WTC11 (cell line): ENCODE data around the gene IPO4. TPM values are rescaled to one million over a fixed set of nuclear protein-coding genes. Genes with fewer than 3 reads are reported as not detected.

Source experiments
- ATAC-seq: fragments of 200-7000 bp; cut with Tn5 transposase; 2 replicates; pipeline ENCODE4 v1.10.0; 2021; ENCODE audit warnings: mild to moderate bottlenecking, moderate library complexity
- CTCF ChIA-PET: fragments of 300-600 bp; sonication (Branson Sonifier 250); formaldehyde crosslinking; loops from one replicate; lab custom pipeline; 2021; ENCODE audit warnings: antibody characterized with exemption; lab: Charles Lee
- POLR2A ChIA-PET: fragments of 350-600 bp; sonication (Branson Sonifier 250); formaldehyde crosslinking; loops from one replicate; lab custom pipeline; 2021; ENCODE audit warnings: antibody characterized with exemption; lab: Charles Lee
- DNase-seq: peaks from one replicate; pipeline ENCODE4 v3.0.0; 2021; ENCODE audit warnings: low spot score
- H3K27ac Mint-ChIP-seq: 2 replicates; pipeline ENCODE4 v1.8.0; 2021; ENCODE audit warnings: mixed read lengths
- H3K27me3 Mint-ChIP-seq: 2 replicates; pipeline ENCODE4 v1.8.0; 2021; ENCODE audit warnings: low read depth, mild to moderate bottlenecking, moderate library complexity, mixed read lengths
- H3K36me3 Mint-ChIP-seq: 2 replicates; pipeline ENCODE4 v1.8.0; 2021; ENCODE audit warnings: mixed read lengths
- H3K4me1 Mint-ChIP-seq: 2 replicates; pipeline ENCODE4 v1.8.0; 2022; ENCODE audit warnings: mixed read lengths
- H3K4me3 Mint-ChIP-seq: 2 replicates; pipeline ENCODE4 v1.8.0; 2021; ENCODE audit warnings: mild to moderate bottlenecking, moderate library complexity, mixed read lengths
- H3K9me3 Mint-ChIP-seq: 2 replicates; pipeline ENCODE4 v1.8.0; 2021; ENCODE audit warnings: mixed read lengths
- ATF1 ChIP-seq: sonication (generic); formaldehyde crosslinking; IDR thresholded peaks from 2 replicates; pipeline ENCODE4 v1.8.1; 2023; ENCODE audit warnings: mild to moderate bottlenecking, moderate library complexity, missing genetic modification reagents
- CBFB ChIP-seq: sonication (generic); formaldehyde crosslinking; IDR thresholded peaks from 2 replicates; pipeline ENCODE4 v1.8.1; 2022; ENCODE audit warnings: mild to moderate bottlenecking, low read depth, missing genetic modification reagents
- ERG ChIP-seq: fragments of 250-450 bp; sonication (Bioruptor Pico); IDR thresholded peaks from 2 replicates; pipeline ENCODE4 v1.8.0; 2021; ENCODE audit warnings: mild to moderate bottlenecking
- FOXK1 ChIP-seq: sonication (generic); formaldehyde crosslinking; IDR thresholded peaks from 2 replicates; pipeline ENCODE4 v1.8.0; 2022; ENCODE audit warnings: mild to moderate bottlenecking, moderate library complexity, missing genetic modification reagents
- GRHL2 ChIP-seq: fragments of 250-450 bp; sonication (Bioruptor Pico); IDR thresholded peaks from 2 replicates; pipeline ENCODE4 v1.8.0; 2022; ENCODE audit warnings: mild to moderate bottlenecking, moderate library complexity; ENCODE audit not compliant: insufficient replicate concordance, severe bottlenecking
- JUN ChIP-seq: sonication (generic); formaldehyde crosslinking; IDR thresholded peaks from 2 replicates; pipeline ENCODE4 v1.8.0; 2023; ENCODE audit warnings: mild to moderate bottlenecking, missing genetic modification reagents
- MAX ChIP-seq: sonication (generic); formaldehyde crosslinking; IDR thresholded peaks from 2 replicates; pipeline ENCODE4 v1.8.0; 2022; ENCODE audit warnings: mild to moderate bottlenecking, missing genetic modification reagents
- MLX ChIP-seq: sonication (generic); formaldehyde crosslinking; IDR thresholded peaks from 2 replicates; pipeline ENCODE4 v1.8.1; 2023; ENCODE audit warnings: mild to moderate bottlenecking, missing genetic modification reagents, moderate library complexity
- MYBL2 ChIP-seq: sonication (generic); formaldehyde crosslinking; IDR thresholded peaks from 2 replicates; pipeline ENCODE4 v1.8.1; 2023; ENCODE audit warnings: mild to moderate bottlenecking, moderate library complexity, missing genetic modification reagents
- NFE2L1 ChIP-seq: sonication (generic); formaldehyde crosslinking; IDR thresholded peaks from 2 replicates; pipeline ENCODE4 v1.8.1; 2023; ENCODE audit warnings: missing genetic modification reagents
- NR2C2 ChIP-seq: sonication (generic); formaldehyde crosslinking; IDR thresholded peaks from 2 replicates; pipeline ENCODE4 v1.8.0; 2022; ENCODE audit warnings: mild to moderate bottlenecking, missing genetic modification reagents
- NR3C1 ChIP-seq: sonication (generic); formaldehyde crosslinking; conservative IDR thresholded peaks from 2 replicates; pipeline ENCODE4 v1.8.1; 2023; ENCODE audit warnings: low read depth, mild to moderate bottlenecking, missing genetic modification reagents
- OVOL2 ChIP-seq: fragments of 250-450 bp; sonication (Bioruptor Pico); IDR thresholded peaks from 2 replicates; pipeline ENCODE4 v1.9.0; 2021; ENCODE audit warnings: mild to moderate bottlenecking, borderline replicate concordance
- RORB ChIP-seq: fragments of 250-450 bp; sonication (Bioruptor Pico); IDR thresholded peaks from 2 replicates; pipeline ENCODE4 v1.9.0; 2021; ENCODE audit warnings: mild to moderate bottlenecking
- SP1 ChIP-seq: sonication (generic); formaldehyde crosslinking; conservative IDR thresholded peaks from 2 replicates; pipeline ENCODE4 v1.8.1; 2022; ENCODE audit warnings: missing genetic modification reagents
- TCF7 ChIP-seq: sonication (generic); formaldehyde crosslinking; IDR thresholded peaks from 2 replicates; pipeline ENCODE4 v1.8.0; 2022; ENCODE audit warnings: mild to moderate bottlenecking, low read depth, missing genetic modification reagents, moderate library complexity
- ZNF121 ChIP-seq: sonication (generic); formaldehyde crosslinking; IDR thresholded peaks from 2 replicates; pipeline ENCODE4 v1.8.0; 2023; ENCODE audit warnings: missing genetic modification reagents
- ZNF317 ChIP-seq: sonication (generic); formaldehyde crosslinking; IDR thresholded peaks from 2 replicates; pipeline ENCODE4 v1.8.1; 2023; ENCODE audit warnings: low read depth, mild to moderate bottlenecking, moderate library complexity, missing genetic modification reagents, borderline replicate concordance
- total RNA-seq: library from RNA; stranded (reverse); gene quantifications from 3 replicates; pipeline ENCODE4 v1.2.3, GENCODE V29; 2021
- TF ChIP-seq, protein P1 (sequence below): sonication (generic); formaldehyde crosslinking; IDR thresholded peaks from 2 replicates; pipeline ENCODE4 v1.8.0; 2022; ENCODE audit warnings: missing genetic modification reagents
- TF ChIP-seq, protein P2 (sequence below): sonication (generic); formaldehyde crosslinking; IDR thresholded peaks from 2 replicates; pipeline ENCODE4 v1.8.0; 2022; ENCODE audit warnings: mild to moderate bottlenecking, missing genetic modification reagents
- TF ChIP-seq, protein P3 (sequence below): sonication (generic); formaldehyde crosslinking; IDR thresholded peaks from 2 replicates; pipeline ENCODE4 v1.8.1; 2022; ENCODE audit warnings: mild to moderate bottlenecking, moderate library complexity, missing genetic modification reagents
- TF ChIP-seq, protein P4 (sequence below): sonication (generic); formaldehyde crosslinking; IDR thresholded peaks from 2 replicates; pipeline ENCODE4 v1.8.1; 2022; ENCODE audit warnings: low read depth, missing genetic modification reagents, borderline replicate concordance
- TF ChIP-seq, protein P5 (sequence below): fragments of 250-450 bp; sonication (Bioruptor Pico); IDR thresholded peaks from 2 replicates; pipeline ENCODE4 v1.9.0; 2021; ENCODE audit warnings: mild to moderate bottlenecking

Gene IPO4
- total RNA-seq, 1 experiment from 2014 or later: 128 TPM

DNA sequence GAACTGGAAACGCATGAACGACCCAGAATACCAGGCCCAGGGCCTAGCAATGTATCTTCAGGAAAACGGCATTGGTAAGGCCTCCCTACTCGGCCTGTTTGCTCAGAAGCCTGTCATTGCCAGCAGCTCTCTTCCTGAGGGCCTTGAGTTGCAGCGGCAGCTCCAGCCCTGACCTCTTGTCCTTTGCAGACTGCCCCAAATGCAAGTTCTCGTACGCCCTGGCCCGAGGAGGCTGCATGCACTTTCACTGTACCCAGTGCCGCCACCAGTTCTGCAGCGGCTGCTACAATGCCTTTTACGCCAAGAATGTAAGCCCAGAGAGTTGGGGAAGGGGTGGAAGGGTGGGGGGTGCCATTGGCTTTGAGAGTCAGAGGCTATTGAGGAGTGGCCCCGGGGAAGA lies 31.3 kb downstream of the IPO4 start:
- POLR2A ChIA-PET: no interaction called here
- Mint-ChIP-seq H3K27ac (no peak overlapping the region), H3K4me1 (peaks cover 13% of the 10 kb centered on the region), H3K4me3 (no peak overlapping the region), H3K9me3 (no peaks in the 10 kb centered on the region), H3K36me3 (peaks cover 49% of the 10 kb centered on the region), H3K27me3 (no peaks in the 10 kb centered on the region)
- CTCF ChIA-PET: no interaction called here
- TF ChIP-seq ZNF121: no peak
- TF ChIP-seq MYBL2 (CRISPR knock-in tag): no peak
- no peak for TF ChIP-seq NFE2L1
- no peak for TF ChIP-seq ZNF317 (CRISPR knock-in tag)
- no peak for TF ChIP-seq MLX (CRISPR knock-in tag)
- no peak for TF ChIP-seq GRHL2 (CRISPR knock-in tag)
- no peak for TF ChIP-seq JUN
- no peak for TF ChIP-seq TCF7 (CRISPR knock-in tag)
- no peak for TF ChIP-seq NR3C1 (CRISPR knock-in tag)
- TF ChIP-seq ERG (CRISPR knock-in tag): no peak
- TF ChIP-seq SP1: no peak
- TF ChIP-seq ATF1 (CRISPR knock-in tag): no peak
- no peak for TF ChIP-seq CBFB (CRISPR knock-in tag)
- no peak for TF ChIP-seq MAX (CRISPR knock-in tag)
- TF ChIP-seq NR2C2 (CRISPR knock-in tag): no peak
- TF ChIP-seq, protein P1, sequence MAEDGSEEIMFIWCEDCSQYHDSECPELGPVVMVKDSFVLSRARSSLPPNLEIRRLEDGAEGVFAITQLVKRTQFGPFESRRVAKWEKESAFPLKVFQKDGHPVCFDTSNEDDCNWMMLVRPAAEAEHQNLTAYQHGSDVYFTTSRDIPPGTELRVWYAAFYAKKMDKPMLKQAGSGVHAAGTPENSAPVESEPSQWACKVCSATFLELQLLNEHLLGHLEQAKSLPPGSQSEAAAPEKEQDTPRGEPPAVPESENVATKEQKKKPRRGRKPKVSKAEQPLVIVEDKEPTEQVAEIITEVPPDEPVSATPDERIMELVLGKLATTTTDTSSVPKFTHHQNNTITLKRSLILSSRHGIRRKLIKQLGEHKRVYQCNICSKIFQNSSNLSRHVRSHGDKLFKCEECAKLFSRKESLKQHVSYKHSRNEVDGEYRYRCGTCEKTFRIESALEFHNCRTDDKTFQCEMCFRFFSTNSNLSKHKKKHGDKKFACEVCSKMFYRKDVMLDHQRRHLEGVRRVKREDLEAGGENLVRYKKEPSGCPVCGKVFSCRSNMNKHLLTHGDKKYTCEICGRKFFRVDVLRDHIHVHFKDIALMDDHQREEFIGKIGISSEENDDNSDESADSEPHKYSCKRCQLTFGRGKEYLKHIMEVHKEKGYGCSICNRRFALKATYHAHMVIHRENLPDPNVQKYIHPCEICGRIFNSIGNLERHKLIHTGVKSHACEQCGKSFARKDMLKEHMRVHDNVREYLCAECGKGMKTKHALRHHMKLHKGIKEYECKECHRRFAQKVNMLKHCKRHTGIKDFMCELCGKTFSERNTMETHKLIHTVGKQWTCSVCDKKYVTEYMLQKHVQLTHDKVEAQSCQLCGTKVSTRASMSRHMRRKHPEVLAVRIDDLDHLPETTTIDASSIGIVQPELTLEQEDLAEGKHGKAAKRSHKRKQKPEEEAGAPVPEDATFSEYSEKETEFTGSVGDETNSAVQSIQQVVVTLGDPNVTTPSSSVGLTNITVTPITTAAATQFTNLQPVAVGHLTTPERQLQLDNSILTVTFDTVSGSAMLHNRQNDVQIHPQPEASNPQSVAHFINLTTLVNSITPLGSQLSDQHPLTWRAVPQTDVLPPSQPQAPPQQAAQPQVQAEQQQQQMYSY: no peak
- TF ChIP-seq, protein P2, sequence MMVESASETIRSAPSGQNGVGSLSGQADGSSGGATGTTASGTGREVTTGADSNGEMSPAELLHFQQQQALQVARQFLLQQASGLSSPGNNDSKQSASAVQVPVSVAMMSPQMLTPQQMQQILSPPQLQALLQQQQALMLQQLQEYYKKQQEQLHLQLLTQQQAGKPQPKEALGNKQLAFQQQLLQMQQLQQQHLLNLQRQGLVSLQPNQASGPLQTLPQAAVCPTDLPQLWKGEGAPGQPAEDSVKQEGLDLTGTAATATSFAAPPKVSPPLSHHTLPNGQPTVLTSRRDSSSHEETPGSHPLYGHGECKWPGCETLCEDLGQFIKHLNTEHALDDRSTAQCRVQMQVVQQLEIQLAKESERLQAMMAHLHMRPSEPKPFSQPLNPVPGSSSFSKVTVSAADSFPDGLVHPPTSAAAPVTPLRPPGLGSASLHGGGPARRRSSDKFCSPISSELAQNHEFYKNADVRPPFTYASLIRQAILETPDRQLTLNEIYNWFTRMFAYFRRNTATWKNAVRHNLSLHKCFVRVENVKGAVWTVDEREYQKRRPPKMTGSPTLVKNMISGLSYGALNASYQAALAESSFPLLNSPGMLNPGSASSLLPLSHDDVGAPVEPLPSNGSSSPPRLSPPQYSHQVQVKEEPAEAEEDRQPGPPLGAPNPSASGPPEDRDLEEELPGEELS (CRISPR knock-in tag): no peak
- no peak for ATAC-seq
- DNase-seq: no peak

GRCh38 chr14:24156840-24157239 lies 31.8 kb downstream of the IPO4 start:
- Mint-ChIP-seq H3K27ac (no peak overlapping the region), H3K27me3 (no peaks in the 10 kb centered on the region), H3K36me3 (peaks cover 52% of the 10 kb centered on the region), H3K4me1 (peaks cover 11% of the 10 kb centered on the region), H3K9me3 (no peaks in the 10 kb centered on the region), H3K4me3 (no peak overlapping the region)
- ATAC-seq (no peak), DNase-seq (no peak)
- CTCF ChIA-PET: no interaction called here
- POLR2A ChIA-PET: no interaction called here
- TF ChIP-seq JUN (no peak), RORB (CRISPR knock-in tag) (no peak), OVOL2 (no peak), FOXK1 (CRISPR knock-in tag) (no peak)
- TF ChIP-seq, protein P3, sequence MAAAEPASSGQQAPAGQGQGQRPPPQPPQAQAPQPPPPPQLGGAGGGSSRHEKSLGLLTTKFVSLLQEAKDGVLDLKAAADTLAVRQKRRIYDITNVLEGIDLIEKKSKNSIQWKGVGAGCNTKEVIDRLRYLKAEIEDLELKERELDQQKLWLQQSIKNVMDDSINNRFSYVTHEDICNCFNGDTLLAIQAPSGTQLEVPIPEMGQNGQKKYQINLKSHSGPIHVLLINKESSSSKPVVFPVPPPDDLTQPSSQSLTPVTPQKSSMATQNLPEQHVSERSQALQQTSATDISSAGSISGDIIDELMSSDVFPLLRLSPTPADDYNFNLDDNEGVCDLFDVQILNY (CRISPR knock-in tag): no peak
- TF ChIP-seq, protein P4, sequence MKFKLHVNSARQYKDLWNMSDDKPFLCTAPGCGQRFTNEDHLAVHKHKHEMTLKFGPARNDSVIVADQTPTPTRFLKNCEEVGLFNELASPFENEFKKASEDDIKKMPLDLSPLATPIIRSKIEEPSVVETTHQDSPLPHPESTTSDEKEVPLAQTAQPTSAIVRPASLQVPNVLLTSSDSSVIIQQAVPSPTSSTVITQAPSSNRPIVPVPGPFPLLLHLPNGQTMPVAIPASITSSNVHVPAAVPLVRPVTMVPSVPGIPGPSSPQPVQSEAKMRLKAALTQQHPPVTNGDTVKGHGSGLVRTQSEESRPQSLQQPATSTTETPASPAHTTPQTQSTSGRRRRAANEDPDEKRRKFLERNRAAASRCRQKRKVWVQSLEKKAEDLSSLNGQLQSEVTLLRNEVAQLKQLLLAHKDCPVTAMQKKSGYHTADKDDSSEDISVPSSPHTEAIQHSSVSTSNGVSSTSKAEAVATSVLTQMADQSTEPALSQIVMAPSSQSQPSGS (CRISPR knock-in tag): no peak
- TF ChIP-seq, protein P5, sequence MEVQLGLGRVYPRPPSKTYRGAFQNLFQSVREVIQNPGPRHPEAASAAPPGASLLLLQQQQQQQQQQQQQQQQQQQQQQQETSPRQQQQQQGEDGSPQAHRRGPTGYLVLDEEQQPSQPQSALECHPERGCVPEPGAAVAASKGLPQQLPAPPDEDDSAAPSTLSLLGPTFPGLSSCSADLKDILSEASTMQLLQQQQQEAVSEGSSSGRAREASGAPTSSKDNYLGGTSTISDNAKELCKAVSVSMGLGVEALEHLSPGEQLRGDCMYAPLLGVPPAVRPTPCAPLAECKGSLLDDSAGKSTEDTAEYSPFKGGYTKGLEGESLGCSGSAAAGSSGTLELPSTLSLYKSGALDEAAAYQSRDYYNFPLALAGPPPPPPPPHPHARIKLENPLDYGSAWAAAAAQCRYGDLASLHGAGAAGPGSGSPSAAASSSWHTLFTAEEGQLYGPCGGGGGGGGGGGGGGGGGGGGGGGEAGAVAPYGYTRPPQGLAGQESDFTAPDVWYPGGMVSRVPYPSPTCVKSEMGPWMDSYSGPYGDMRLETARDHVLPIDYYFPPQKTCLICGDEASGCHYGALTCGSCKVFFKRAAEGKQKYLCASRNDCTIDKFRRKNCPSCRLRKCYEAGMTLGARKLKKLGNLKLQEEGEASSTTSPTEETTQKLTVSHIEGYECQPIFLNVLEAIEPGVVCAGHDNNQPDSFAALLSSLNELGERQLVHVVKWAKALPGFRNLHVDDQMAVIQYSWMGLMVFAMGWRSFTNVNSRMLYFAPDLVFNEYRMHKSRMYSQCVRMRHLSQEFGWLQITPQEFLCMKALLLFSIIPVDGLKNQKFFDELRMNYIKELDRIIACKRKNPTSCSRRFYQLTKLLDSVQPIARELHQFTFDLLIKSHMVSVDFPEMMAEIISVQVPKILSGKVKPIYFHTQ (CRISPR knock-in tag): no peak
